ENCODE data around the gene ALDH3A1. TPM values are rescaled to one million over a fixed set of nuclear protein-coding genes. Genes with fewer than 3 reads are reported as not detected.
A peak's percentile ranks its signal among the peaks of the same experiment; 100 is the strongest.

The ALDH3A1 gene
- total and polyA plus RNA-seq, 10 of the 15 experiments (the other 5 are each of a cell fraction or from before 2014, with no cell fraction given), result 0.20 TPM; not detected in 9

GRCh38 chr17:19756546-19756945 is 8.4 kb upstream of the ALDH3A1 start (continued):
- no peak for TF ChIP-seq CEBPZ (IDR thresholded peaks at IDR 0.05; ENCODE audit: low read depth, low read length)
- no peak for TF ChIP-seq ATF7 (IDR thresholded peaks at IDR 0.05; ENCODE audit: low read depth)
- TF ChIP-seq ZNF622 (IDR thresholded peaks at IDR 0.05), result no peak
- no peak for TF ChIP-seq SMAD1 (IDR thresholded peaks at IDR 0.05; ENCODE audit: low read depth, partially characterized antibody)
- no peak for TF ChIP-seq SPI1 (IDR thresholded peaks at IDR 0.05; ENCODE audit: borderline replicate concordance, insufficient read depth, low read depth, low read length)
- no peak for TF ChIP-seq HDAC6 (IDR thresholded peaks at IDR 0.05; ENCODE audit: unreplicated experiment)
- no peak for TF ChIP-seq CREB1 (IDR thresholded peaks at IDR 0.05; ENCODE audit: low read depth)

GRCh38 chr17:19755821-19756510 is 7.9 kb upstream of the ALDH3A1 start:
- Histone ChIP-seq H3K27me3 (replicated peaks in 1 of 2; ENCODE audit: control insufficient read depth in 2 of 2, insufficient read depth in 2 of 2, low read length in 1 of 2) (no peaks in the 10 kb centered on the region), H3K27ac (ENCODE audit: control insufficient read depth, insufficient read depth) (peak overlapping the region; percentile 6; the same call in 1 of the 2 replicates), H3K4me3 (no peak overlapping the region), H3K9ac (ENCODE audit: control insufficient read depth, insufficient read depth, low read length) (no peak overlapping the region), H2AFZ (ENCODE audit: control insufficient read depth, low read depth, low read length) (peak overlapping the region; percentile 2), H3K9me3 (replicated peaks; ENCODE audit: control insufficient read depth, insufficient read depth, low read length) (no peaks in the 10 kb centered on the region), H3K79me2 (ENCODE audit: control insufficient read depth, insufficient read depth, low read length) (no peaks in the 10 kb centered on the region), H3K4me2 (ENCODE audit: control insufficient read depth, insufficient read depth) (peak overlapping the region; percentile 30; the same call in 1 of the 2 replicates), H3K4me1 (ENCODE audit: control insufficient read depth, insufficient read depth, low read length) (peaks cover 33% of the 10 kb centered on the region), H4K20me1 (ENCODE audit: control insufficient read depth, insufficient read depth) (no peaks in the 10 kb centered on the region), H3K36me3 (ENCODE audit: control insufficient read depth in 2 of 2, insufficient read depth in 2 of 2, low read length in 1 of 2) (no peaks in the 10 kb centered on the region)
- intact Hi-C loops (cut with micrococcal nuclease; ENCODE audit: unreplicated experiment) (no loop called here), in situ Hi-C loops (cut with MboI) (no loop called here)
- ChIA-PET RAD21 (ENCODE audit: unreplicated experiment) (no interaction called here), CTCF (interaction anchor here (0.6 to 2.5 kb wide), 5 partner anchors 9 to 109 kb away, joined by 3 to 11 read pairs (median 7); no protein-coding TSS in a partner anchor), SMC1A (ENCODE audit: uncharacterized antibody, unreplicated experiment) (no interaction called here), POLR2A (interaction anchor here (0.6 kb wide), 1 partner anchor 24 kb away, joined by 3 read pairs; no protein-coding TSS in a partner anchor)
- ATAC-seq (peak; percentile 29), FAIRE-seq (peak; percentile 84), DNase-seq (ENCODE audit: low read depth, low spot score) (no peak)
- WGBS (ENCODE audit: insufficient coverage, insufficient replicate concordance, low lambda C conversion rate, missing lambda C conversion rate), result 28% methylated on average over 11 of the region's 11 CpGs
- no TSS peak for BruUV-seq (replicated peaks)
- no peak for TF ChIP-seq MYC (IDR thresholded peaks at IDR 0.05; ENCODE audit: insufficient read depth, insufficient read length, insufficient replicate concordance, low read length, severe bottlenecking)
- TF ChIP-seq USF1 (IDR thresholded peaks at IDR 0.05; ENCODE audit: borderline replicate concordance, extremely low read length, insufficient read depth, low read depth, low read length), result no peak
- peak in 1 of 2 experiments; percentile 55; a peak in 1 of 3 replicates for TF ChIP-seq EGR1 (IDR thresholded peaks at IDR 0.05; ENCODE audit: borderline replicate concordance in 1 of 2, low read depth in 2 of 2, low read length in 2 of 2)
- no peak for TF ChIP-seq EP300 (IDR thresholded peaks at IDR 0.05; ENCODE audit: borderline replicate concordance in 1 of 2, control insufficient read depth in 1 of 2, low read depth in 2 of 2, low read length in 2 of 2)
- no peak for TF ChIP-seq PAX8 (IDR thresholded peaks at IDR 0.05)
- TF ChIP-seq ZBTB33 (IDR thresholded peaks at IDR 0.05), result peak; percentile 74; the same call in 1 of the 2 replicates

Data from GM12878 (cell line).